GM23338 (cell line): ENCODE data around the gene SCCPDH. TPM values are rescaled to one million over a fixed set of nuclear protein-coding genes. Genes with fewer than 3 reads are reported as not detected.

Source experiments
- ATAC-seq: fragments of 200-7000 bp; cut with Tn5 transposase; 3 replicates; pipeline ENCODE4 v1.9.1; 2020
- DNase-seq: peaks from one replicate; pipeline ENCODE4 v3.0.0-alpha.2; 2015; ENCODE audit warnings: low spot score
- H2AFZ ChIP-seq: fragments of 200-600 bp; sonication (generic); 2 replicates; pipeline ENCODE4 v1.8.0; 2016; ENCODE audit warnings: antibody characterized with exemption, mild to moderate bottlenecking, moderate library complexity
- H3F3A ChIP-seq: fragments of 200-600 bp; sonication (generic); replicated peaks from 2 replicates; pipeline ENCODE4 v1.8.0; 2017; ENCODE audit warnings: antibody characterized with exemption, mixed run types, low read depth
- H3K27ac ChIP-seq: fragments of 200-600 bp; sonication (generic); 2 replicates; pipeline ENCODE4 v1.6.1; 2016; ENCODE audit warnings: low read depth
- H3K27me3 ChIP-seq: fragments of 200-600 bp; sonication (generic); 2 replicates; pipeline ENCODE4 v1.8.0; 2016; ENCODE audit warnings: mild to moderate bottlenecking, mixed run types, moderate library complexity; ENCODE audit not compliant: insufficient read depth
- H3K36me3 ChIP-seq: fragments of 200-600 bp; sonication (generic); 2 replicates; pipeline ENCODE4 v1.8.0; 2016; ENCODE audit warnings: mild to moderate bottlenecking; ENCODE audit not compliant: insufficient read depth
- H3K4me1 ChIP-seq: fragments of 200-600 bp; sonication (generic); 2 replicates; pipeline ENCODE4 v1.8.0; 2016; ENCODE audit warnings: mild to moderate bottlenecking, moderate library complexity; ENCODE audit not compliant: insufficient read depth
- H3K4me2 ChIP-seq: fragments of 200-600 bp; sonication (generic); 2 replicates; pipeline ENCODE4 v1.7.1; 2017; ENCODE audit warnings: mixed run types
- H3K4me3 ChIP-seq: fragments of 200-600 bp; sonication (generic); 2 replicates; pipeline ENCODE4 v1.6.1; 2016; ENCODE audit warnings: mixed run types
- H3K79me2 ChIP-seq: fragments of 200-600 bp; sonication (generic); replicated peaks from 2 replicates; pipeline ENCODE4 v1.8.0; 2017; ENCODE audit warnings: mild to moderate bottlenecking; ENCODE audit not compliant: insufficient read depth
- H3K9me2 ChIP-seq: fragments of 200-600 bp; sonication (generic); 2 replicates; pipeline ENCODE4 v1.8.0; 2017; ENCODE audit not compliant: insufficient read depth
- H4K20me1 ChIP-seq: fragments of 200-600 bp; sonication (generic); replicated peaks from 2 replicates; pipeline ENCODE4 v1.8.0; 2017; ENCODE audit warnings: mild to moderate bottlenecking; ENCODE audit not compliant: insufficient read depth
- H3K27ac Mint-ChIP-seq: 2 replicates; pipeline ENCODE4 v1.8.0; 2020; ENCODE audit warnings: inconsistent platforms, mild to moderate bottlenecking, moderate library complexity, mixed read lengths
- H3K27me3 Mint-ChIP-seq: 3 replicates; pipeline ENCODE4 v1.8.0; 2022; ENCODE audit warnings: low read depth, mild to moderate bottlenecking, moderate library complexity, mixed read lengths, inconsistent platforms; ENCODE audit not compliant: insufficient read depth, poor library complexity
- H3K36me3 Mint-ChIP-seq: 3 replicates; pipeline ENCODE4 v1.8.0; 2021; ENCODE audit warnings: low read depth, mild to moderate bottlenecking, inconsistent platforms, moderate library complexity, mixed read lengths
- H3K4me1 Mint-ChIP-seq: 3 replicates; pipeline ENCODE4 v1.8.0; 2020; ENCODE audit warnings: mild to moderate bottlenecking, inconsistent platforms, mixed read lengths
- H3K4me3 Mint-ChIP-seq: 3 replicates; pipeline ENCODE4 v1.8.0; 2021; ENCODE audit warnings: moderate library complexity, mild to moderate bottlenecking, inconsistent platforms, mixed read lengths
- H3K9me3 Mint-ChIP-seq: 3 replicates; pipeline ENCODE4 v1.8.0; 2020; ENCODE audit warnings: moderate library complexity, mild to moderate bottlenecking, inconsistent platforms, mixed read lengths
- CREB1 ChIP-seq: fragments of 250-450 bp; sonication (Bioruptor Pico); IDR thresholded peaks from 2 replicates; pipeline ENCODE4 v1.5.0; 2020; ENCODE audit warnings: low read depth, mild to moderate bottlenecking, moderate library complexity
- CTCF ChIP-seq, 2 experiments: fragments of 200-600 bp in 1 of 2; sonication (generic) in 1 of 2; conservative IDR thresholded peaks; 2 replicates each; pipeline versions ENCODE4 v1.5.1 to v1.6.1; 2016 to 2017; ENCODE audit warnings: antibody characterized with exemption in 2 of 2, low read depth in 2 of 2, mild to moderate bottlenecking in 2 of 2, moderate library complexity in 1 of 2
- ETS1 ChIP-seq: IDR thresholded peaks from 2 replicates; pipeline ENCODE4 v1.6.1; 2016; ENCODE audit warnings: antibody characterized with exemption
- EZH2 ChIP-seq: fragments of 200-600 bp; sonication (generic); IDR thresholded peaks from one replicate; pipeline ENCODE4 v1.8.0; 2017; ENCODE audit warnings: antibody characterized with exemption, mild to moderate bottlenecking, low read depth; ENCODE audit not compliant: unreplicated experiment
- EZH2phosphoT487 ChIP-seq: fragments of 200-600 bp; sonication (generic); IDR thresholded peaks from one replicate; pipeline ENCODE4 v1.8.1; 2018; ENCODE audit warnings: antibody characterized with exemption; ENCODE audit not compliant: unreplicated experiment
- JUNB ChIP-seq: IDR thresholded peaks from one replicate; pipeline ENCODE4 v1.6.1; 2016; ENCODE audit warnings: antibody characterized with exemption; ENCODE audit not compliant: unreplicated experiment
- STAT1 ChIP-seq: IDR thresholded peaks from one replicate; pipeline ENCODE4 v1.6.1; 2016; ENCODE audit warnings: antibody characterized with exemption; ENCODE audit not compliant: unreplicated experiment
- ZNF114 ChIP-seq: fragments of 250-450 bp; sonication (Bioruptor Pico); IDR thresholded peaks from 2 replicates; pipeline ENCODE4 v1.5.0; 2020; ENCODE audit warnings: mild to moderate bottlenecking, moderate library complexity
- ZNF331 ChIP-seq: fragments of 250-450 bp; sonication (Bioruptor Pico); IDR thresholded peaks from 2 replicates; pipeline ENCODE4 v1.5.0; 2020; ENCODE audit warnings: low read depth, mild to moderate bottlenecking, moderate library complexity
- polyA plus RNA-seq: library from polyadenylated mRNA; unstranded; fragments of >200 nt; fragmentation: Nextera tagmentation; extraction: Ambion mirVana; gene quantifications from 2 replicates; pipeline ENCODE4 v1.2.1, GENCODE V29; 2016
- total RNA-seq: library from RNA; depleted of rRNA; stranded (reverse); fragments of >200 nt; shearing (Covaris generic); gene quantifications from 2 replicates; pipeline ENCODE4 v1.2.3, GENCODE V29; 2014

The SCCPDH gene
- total and polyA plus RNA-seq, 2 experiments from 2014 or later = 14.4 to 18.8 TPM

- Histone ChIP-seq H3K9me2 (0 out of 2 replicates have a peak, but pooled peaks cover 3% of the 10 kb centered on the region), H3K27me3 (no peaks in the 10 kb centered on the region), H3K4me1 (no peaks in the 10 kb centered on the region), H3K36me3 (no peaks in the 10 kb centered on the region), H2AFZ (no peak overlapping the region), H4K20me1 (no peaks in the 10 kb centered on the region), H3K27ac (no peak overlapping the region), H3K4me2 (no peak overlapping the region), H3K79me2 (no peaks in the 10 kb centered on the region), H3F3A (no peaks in the 10 kb centered on the region), H3K4me3 (no peak overlapping the region)
- H3K4me3 Mint-ChIP-seq = no peak overlapping the region
- peaks cover 5% of the 10 kb centered on the region for H3K9me3 Mint-ChIP-seq
- DNase-seq = no peak
- no peak for ATAC-seq
- H3K36me3 Mint-ChIP-seq = peaks cover 3% of the 10 kb centered on the region
- TF ChIP-seq CREB1 (CRISPR knock-in tag) (no peak), CTCF (conservative IDR thresholded peaks at IDR 0.05; ENCODE audit: low read depth in 2 of 2) (no peak), ZNF331 (no peak), JUNB (no peak), ETS1 (no peak), ZNF114 (CRISPR knock-in tag) (no peak)
- H3K27me3 Mint-ChIP-seq = no peaks in the 10 kb centered on the region
- H3K4me1 Mint-ChIP-seq = no peaks in the 10 kb centered on the region; the same call in 2 of the 3 replicates
- H3K27ac Mint-ChIP-seq = no peak overlapping the region
Observed at GRCh38 chr1:246705368-246705767, 18.8 kb upstream of the SCCPDH start.

DNA sequence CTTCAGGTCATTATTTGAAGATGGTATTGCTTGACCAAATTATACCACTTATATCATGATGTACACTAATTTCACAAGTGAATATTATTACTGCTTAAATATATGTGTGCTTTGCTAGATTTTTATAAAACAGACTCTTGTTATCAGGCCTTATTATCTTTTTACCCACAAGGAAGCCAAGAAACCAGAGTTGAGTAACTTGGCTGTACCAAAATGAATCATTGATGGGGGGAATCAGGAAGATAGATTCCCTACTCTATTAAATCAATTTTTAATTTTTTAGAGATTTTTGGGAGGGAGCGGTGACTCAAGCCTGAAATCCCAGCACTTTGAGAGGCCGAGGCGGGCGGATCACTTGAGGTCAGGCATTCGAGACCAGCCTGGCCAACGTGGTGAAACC, 16.0 kb upstream of the SCCPDH start:
- Mint-ChIP-seq H3K27me3 (no peaks in the 10 kb centered on the region), H3K9me3 (peaks cover 27% of the 10 kb centered on the region), H3K4me1 (no peaks in the 10 kb centered on the region; the same call in 2 of the 3 replicates), H3K27ac (no peak overlapping the region), H3K36me3 (peaks cover 14% of the 10 kb centered on the region), H3K4me3 (no peak overlapping the region)
- Histone ChIP-seq H3K79me2 (no peaks in the 10 kb centered on the region), H3K4me3 (no peak overlapping the region), H3K27ac (no peak overlapping the region), H3K4me2 (no peak overlapping the region), H3K27me3 (no peaks in the 10 kb centered on the region), H4K20me1 (no peaks in the 10 kb centered on the region), H3F3A (no peaks in the 10 kb centered on the region), H3K4me1 (no peaks in the 10 kb centered on the region), H3K36me3 (no peaks in the 10 kb centered on the region), H3K9me2 (0 out of 2 replicates have a peak, but pooled peaks cover 3% of the 10 kb centered on the region), H2AFZ (no peak overlapping the region)
- ATAC-seq (no peak), DNase-seq (no peak)
- TF ChIP-seq CTCF (conservative IDR thresholded peaks at IDR 0.05; ENCODE audit: low read depth in 2 of 2) (no peak), EZH2 (no peak), STAT1 (no peak), EZH2phosphoT487 (no peak), ZNF331 (no peak)
